Measurements from ENCODE around the gene FAM120A.

The FAM120A gene

GRCh38 chr9:93613174-93613573 lies 161.7 kb downstream of the FAM120A start:
- intact Hi-C loops (cut with DNase I; ENCODE audit: low total_unique reads) = no loop called here
- no peak for TF ChIP-seq CTCF (IDR thresholded peaks at IDR 0.05)
- DNase-seq = peak in 1 of 2 donors; percentile 12
- Histone ChIP-seq H3K9me3 (peaks cover 0 to 8% (median 0%) of the 10 kb centered on the region in 3 donors), H3K4me3 (no peak overlapping the region), H3K27ac (no peak overlapping the region), H3K4me1 (peaks cover 0 to 25% (median 11%) of the 10 kb centered on the region in 4 donors), H3K36me3 (no peaks in the 10 kb centered on the region), H3K27me3 (no peaks in the 10 kb centered on the region)

GRCh38 chr9:93613791-93614190 lies 162.3 kb downstream of the FAM120A start:
- Histone ChIP-seq H3K27ac (no peak overlapping the region), H3K27me3 (no peaks in the 10 kb centered on the region), H3K36me3 (no peaks in the 10 kb centered on the region), H3K4me1 (peaks cover 0 to 27% (median 12%) of the 10 kb centered on the region in 4 donors), H3K4me3 (no peak overlapping the region), H3K9me3 (peaks cover 0 to 8% (median 0%) of the 10 kb centered on the region in 3 donors)
- no peak for TF ChIP-seq CTCF (IDR thresholded peaks at IDR 0.05)
- no peak for DNase-seq
- intact Hi-C loops (cut with DNase I; ENCODE audit: low total_unique reads) = no loop called here

- Histone ChIP-seq H3K36me3 (no peaks in the 10 kb centered on the region), H3K4me3 (no peak overlapping the region), H3K4me1 (peaks cover 0 to 33% (median 20%) of the 10 kb centered on the region in 4 donors), H3K27me3 (no peaks in the 10 kb centered on the region), H3K27ac (no peak overlapping the region), H3K9me3 (peaks cover 0 to 7% (median 0%) of the 10 kb centered on the region in 3 donors)
- no peak for DNase-seq
- intact Hi-C loops (cut with DNase I; ENCODE audit: low total_unique reads) = no loop called here
- no peak for TF ChIP-seq CTCF (IDR thresholded peaks at IDR 0.05)
Measured at GRCh38 chr9:93614830-93615468, 163.5 kb downstream of the FAM120A start.
